H1 (cell line): Measurements from ENCODE around the gene PRKN.

Source experiments
- BACH1 ChIP-seq: IDR thresholded peaks from 2 replicates; pipeline ENCODE4 v1.6.1; 2012; ENCODE audit warnings: low read length, improper control_type of control experiment
- CHD2 ChIP-seq: IDR thresholded peaks from 2 replicates; pipeline ENCODE4 v1.6.1; 2012; ENCODE audit warnings: low read length, improper control_type of control experiment
- CTCF ChIP-seq, 3 experiments: IDR thresholded peaks; 1 replicate in 2 of 3; 2 replicates in 1 of 3; pipeline versions ENCODE4 v1.5.1 to v1.6.1; 2011; ENCODE audit warnings: low read length in 3 of 3, mild to moderate bottlenecking in 3 of 3, inconsistent platforms in 2 of 3, low read depth in 1 of 3, moderate library complexity in 1 of 3; ENCODE audit not compliant: insufficient read depth in 1 of 3; ENCODE audit errors: control extremely low read depth in 1 of 3
- EZH2 ChIP-seq: fragments of 200-600 bp; sonication (generic); IDR thresholded peaks from 2 replicates; pipeline ENCODE4 v1.7.1; 2012; ENCODE audit warnings: low read depth, mild to moderate bottlenecking, moderate library complexity, low read length, inconsistent platforms; ENCODE audit not compliant: severe bottlenecking
- GABPA ChIP-seq: IDR thresholded peaks from 2 replicates; pipeline ENCODE4 v1.6.1; 2011; ENCODE audit warnings: mild to moderate bottlenecking, low read length, moderate library complexity, borderline replicate concordance; ENCODE audit not compliant: insufficient read depth
- HDAC6 ChIP-seq: IDR thresholded peaks from one replicate; pipeline ENCODE4 v1.7.1; 2012; ENCODE audit warnings: low read depth, mild to moderate bottlenecking, inconsistent platforms, low read length, moderate library complexity
- JUND ChIP-seq: IDR thresholded peaks from 2 replicates; pipeline ENCODE4 v1.6.1; 2011; ENCODE audit warnings: mild to moderate bottlenecking, improper control_type of control experiment, low read length
- KDM5A ChIP-seq: fragments of 200-600 bp; IDR thresholded peaks from 2 replicates; pipeline ENCODE4 v1.7.1; 2012; ENCODE audit warnings: mild to moderate bottlenecking, low read length, inconsistent platforms, mixed read lengths
- POLR2AphosphoS5 ChIP-seq: IDR thresholded peaks from 2 replicates; pipeline ENCODE4 v1.6.1; 2011; ENCODE audit warnings: low read depth, low read length
- RFX5 ChIP-seq: IDR thresholded peaks from 2 replicates; pipeline ENCODE4 v1.6.1; 2011; ENCODE audit warnings: low read depth, low read length, improper control_type of control experiment, borderline replicate concordance
- SP1 ChIP-seq: IDR thresholded peaks from 2 replicates; pipeline ENCODE4 v1.6.1; 2011; ENCODE audit warnings: low read depth, low read length
- USF2 ChIP-seq: IDR thresholded peaks from 2 replicates; pipeline ENCODE4 v1.6.1; 2011; ENCODE audit warnings: low read length, improper control_type of control experiment
- ZNF274 ChIP-seq: IDR thresholded peaks from 2 replicates; pipeline ENCODE4 v1.7.0; 2012; ENCODE audit warnings: low read length, borderline replicate concordance; ENCODE audit errors: extremely low read depth

GRCh38 chr6:162290846-162291465 is 436.6 kb downstream of the PRKN start:
- TF ChIP-seq CTCF (IDR thresholded peaks at IDR 0.05; ENCODE audit: control extremely low read depth in 1 of 3, insufficient read depth in 1 of 3, low read depth in 1 of 3, low read length in 3 of 3) (no peak), POLR2AphosphoS5 (no peak), JUND (no peak), ZNF274 (no peak), USF2 (no peak), HDAC6 (no peak), SP1 (no peak), CHD2 (no peak), RFX5 (no peak), GABPA (no peak), KDM5A (no peak), EZH2 (no peak), BACH1 (no peak)
